ENCODE data around the gene ETV1.

ETV1 gene

GRCh38 chr7:13989126-13989948, at the start of gene ETV1:
TSS of gene ETV1 (minus strand) at chr7:13989666. CDS start at chr7:13989052, 614 bp downstream.
- DNase-seq: no peak

GRCh38 chr7:14024406-14024805, 34.9 kb upstream of the ETV1 start:
- DNase-seq: no peak

GRCh38 chr7:14023838-14024237, 34.4 kb upstream of the ETV1 start:
- no peak for DNase-seq

- no peak for DNase-seq
Observed at GRCh38 chr7:14023342-14023741, 33.9 kb upstream of the ETV1 start.

GRCh38 chr7:14021069-14021468, 31.6 kb upstream of the ETV1 start:
- DNase-seq: no peak

GRCh38 chr7:14020339-14020900, 31.0 kb upstream of the ETV1 start:
- DNase-seq: no peak

GRCh38 chr7:14018751-14019150, 29.3 kb upstream of the ETV1 start:
- DNase-seq: no peak

GRCh38 chr7:14016950-14017349, 27.5 kb upstream of the ETV1 start:
- DNase-seq: no peak

GRCh38 chr7:14013898-14014297, 24.4 kb upstream of the ETV1 start:
- no peak for DNase-seq

- no peak for DNase-seq
Observed at GRCh38 chr7:14009453-14010418, 20.3 kb upstream of the ETV1 start.

- no peak for DNase-seq
Observed at GRCh38 chr7:14001139-14001538, 11.7 kb upstream of the ETV1 start.

GRCh38 chr7:14000247-14000646, 10.8 kb upstream of the ETV1 start:
- peak; percentile 0 for DNase-seq

GRCh38 chr7:13998866-13999265, 9.4 kb upstream of the ETV1 start:
- DNase-seq: no peak

- no peak for DNase-seq
Observed at GRCh38 chr7:13992596-13992964, 3.1 kb upstream of the ETV1 start.

- no peak for DNase-seq
Observed at GRCh38 chr7:13991791-13992595, 2.5 kb upstream of the ETV1 start.

- peak; percentile 70 for DNase-seq
Observed at GRCh38 chr7:13990984-13991790, 1.7 kb upstream of the ETV1 start.

- peak; percentile 18 for DNase-seq
Observed at GRCh38 chr7:13990319-13990983, 985 bp upstream of the ETV1 start.

GRCh38 chr7:13989949-13990305, 461 bp upstream of the ETV1 start:
- no peak for DNase-seq

GRCh38 chr7:13988731-13989125, 738 bp downstream of the ETV1 start:
- no peak for DNase-seq

- no peak for DNase-seq
Observed at GRCh38 chr7:13988065-13988464, 1.4 kb downstream of the ETV1 start.

GRCh38 chr7:13987395-13987794, 2.1 kb downstream of the ETV1 start:
- no peak for DNase-seq
